Measurements from ENCODE around the gene SCUBE3. TPM values are rescaled to one million over a fixed set of nuclear protein-coding genes. Genes with fewer than 3 reads are reported as not detected.

The SCUBE3 gene
- total RNA-seq, 3 donors from 2014 or later (not counting 1 experiment from before 2014, with no cell fraction given) = 0.25 to 0.31 TPM; not detected in 1

DNA sequence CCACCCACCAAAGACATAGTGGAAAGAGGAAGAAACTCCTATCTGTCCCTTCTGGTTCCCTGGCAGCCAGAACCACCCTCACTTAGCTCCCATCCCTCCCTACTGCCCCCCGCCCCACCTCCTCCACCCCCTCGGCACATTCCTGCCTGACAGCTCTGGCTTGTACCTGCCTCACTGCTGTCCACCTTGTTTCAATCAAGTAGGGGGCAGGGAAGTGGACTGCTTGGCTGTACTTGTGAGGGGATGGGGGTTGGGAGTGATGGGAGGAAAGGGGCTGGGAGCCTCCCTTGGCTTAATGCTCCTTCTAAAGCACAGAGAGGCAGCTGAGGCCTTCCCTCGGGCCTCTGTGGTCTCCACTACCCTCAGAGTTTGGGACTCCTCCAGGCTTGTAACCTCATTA lies 23.7 kb downstream of the SCUBE3 start:
- intact Hi-C loops (cut with micrococcal nuclease) = no loop called here
- ATAC-seq = no peak
- no peak overlapping the region for H3K4me3 ChIP-seq (ENCODE audit: low read length)
- Mint-ChIP-seq H3K36me3 (no peaks in the 10 kb centered on the region), H3K27ac (no peak overlapping the region), H3K9me3 (no peaks in the 10 kb centered on the region), H3K27me3 (ENCODE audit: low read depth in 2 of 2) (no peaks in the 10 kb centered on the region), H3K4me3 (no peak overlapping the region), H3K4me1 (peaks cover 6 to 10% of the 10 kb centered on the region in 2 donors)
- no peaks in the 10 kb centered on the region for H3K4me1 ChIP-seq (ENCODE audit: control insufficient read depth, insufficient read depth, low read length)
- DNase-seq = no peak
- 10% methylated on average over 1 of the region's 3 CpGs for WGBS (ENCODE audit: insufficient coverage)
- TF ChIP-seq, protein P1, sequence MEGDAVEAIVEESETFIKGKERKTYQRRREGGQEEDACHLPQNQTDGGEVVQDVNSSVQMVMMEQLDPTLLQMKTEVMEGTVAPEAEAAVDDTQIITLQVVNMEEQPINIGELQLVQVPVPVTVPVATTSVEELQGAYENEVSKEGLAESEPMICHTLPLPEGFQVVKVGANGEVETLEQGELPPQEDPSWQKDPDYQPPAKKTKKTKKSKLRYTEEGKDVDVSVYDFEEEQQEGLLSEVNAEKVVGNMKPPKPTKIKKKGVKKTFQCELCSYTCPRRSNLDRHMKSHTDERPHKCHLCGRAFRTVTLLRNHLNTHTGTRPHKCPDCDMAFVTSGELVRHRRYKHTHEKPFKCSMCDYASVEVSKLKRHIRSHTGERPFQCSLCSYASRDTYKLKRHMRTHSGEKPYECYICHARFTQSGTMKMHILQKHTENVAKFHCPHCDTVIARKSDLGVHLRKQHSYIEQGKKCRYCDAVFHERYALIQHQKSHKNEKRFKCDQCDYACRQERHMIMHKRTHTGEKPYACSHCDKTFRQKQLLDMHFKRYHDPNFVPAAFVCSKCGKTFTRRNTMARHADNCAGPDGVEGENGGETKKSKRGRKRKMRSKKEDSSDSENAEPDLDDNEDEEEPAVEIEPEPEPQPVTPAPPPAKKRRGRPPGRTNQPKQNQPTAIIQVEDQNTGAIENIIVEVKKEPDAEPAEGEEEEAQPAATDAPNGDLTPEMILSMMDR (IDR thresholded peaks at IDR 0.05) = no peak
- no peaks in the 10 kb centered on the region for H3K36me3 ChIP-seq (ENCODE audit: control insufficient read depth, insufficient read depth, low read length)
- H3K27ac ChIP-seq (ENCODE audit: low read length) = no peak overlapping the region
- no peaks in the 10 kb centered on the region for H3K27me3 ChIP-seq (ENCODE audit: control insufficient read depth, insufficient read depth, low read length)
- no peaks in the 10 kb centered on the region for H3K9me3 ChIP-seq (ENCODE audit: control insufficient read depth, insufficient read depth, low read length)

DNA sequence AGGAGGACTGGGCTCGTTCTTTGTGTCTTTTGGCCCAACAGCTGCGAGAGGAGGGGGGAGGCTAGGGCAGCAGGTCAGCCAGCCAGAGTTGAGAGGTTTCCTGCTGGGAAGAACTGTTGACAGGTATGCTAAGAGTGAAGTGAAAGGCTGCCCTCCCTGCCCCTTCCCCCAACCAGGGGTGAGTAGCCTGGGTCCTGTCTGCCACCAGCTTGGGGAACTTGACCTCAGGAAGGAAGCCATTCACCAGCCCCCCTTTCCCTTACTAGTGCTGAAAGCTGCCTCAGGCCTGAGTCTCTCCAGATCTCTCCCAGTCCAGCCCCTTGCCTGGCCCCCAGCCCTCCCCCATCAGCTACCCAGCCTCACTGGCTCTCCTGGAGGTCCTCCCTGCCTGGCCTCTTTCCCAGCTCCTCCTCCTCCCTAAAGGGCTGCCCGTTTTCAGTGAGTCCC lies 25.1 kb downstream of the SCUBE3 start:
- Mint-ChIP-seq H3K4me1 (peaks cover 6 to 10% of the 10 kb centered on the region in 2 donors), H3K27me3 (ENCODE audit: low read depth in 2 of 2) (no peaks in the 10 kb centered on the region), H3K36me3 (no peaks in the 10 kb centered on the region), H3K9me3 (no peaks in the 10 kb centered on the region), H3K4me3 (no peak overlapping the region), H3K27ac (no peak overlapping the region)
- Histone ChIP-seq H3K9me3 (ENCODE audit: control insufficient read depth, insufficient read depth, low read length) (no peaks in the 10 kb centered on the region), H3K36me3 (ENCODE audit: control insufficient read depth, insufficient read depth, low read length) (no peaks in the 10 kb centered on the region), H3K27ac (ENCODE audit: low read length) (no peak overlapping the region), H3K4me1 (ENCODE audit: control insufficient read depth, insufficient read depth, low read length) (no peaks in the 10 kb centered on the region), H3K27me3 (ENCODE audit: control insufficient read depth, insufficient read depth, low read length) (no peaks in the 10 kb centered on the region), H3K4me3 (ENCODE audit: low read length) (no peak overlapping the region)
- ATAC-seq (no peak), DNase-seq (no peak)
- TF ChIP-seq, protein P1 (IDR thresholded peaks at IDR 0.05) = no peak
- intact Hi-C loops (cut with micrococcal nuclease) = no loop called here
- 44% methylated on average over 3 of the region's 3 CpGs for WGBS (ENCODE audit: insufficient coverage)

DNA sequence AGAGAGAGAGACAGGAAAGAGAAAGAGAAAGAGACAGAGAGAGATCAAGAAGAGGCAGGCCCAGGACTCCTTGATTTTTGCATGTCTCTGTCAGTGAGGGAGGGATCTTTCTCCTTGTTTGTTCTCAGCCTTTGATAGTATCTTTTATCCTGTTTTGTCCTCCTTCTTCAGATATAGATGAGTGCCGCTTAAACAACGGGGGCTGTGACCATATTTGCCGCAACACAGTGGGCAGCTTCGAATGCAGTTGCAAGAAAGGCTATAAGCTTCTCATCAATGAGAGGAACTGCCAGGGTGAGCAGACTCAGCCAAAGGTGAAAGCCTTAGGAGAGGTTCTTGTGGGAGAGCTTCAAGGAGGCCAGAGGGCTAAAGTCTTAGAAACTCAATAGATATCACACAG lies 25.8 kb downstream of the SCUBE3 start:
- TF ChIP-seq, protein P1 (IDR thresholded peaks at IDR 0.05) = no peak
- H3K9me3 ChIP-seq (ENCODE audit: control insufficient read depth, insufficient read depth, low read length) = no peaks in the 10 kb centered on the region
- H3K4me3 ChIP-seq (ENCODE audit: low read length) = no peak overlapping the region
- ATAC-seq (no peak), DNase-seq (no peak)
- WGBS (ENCODE audit: insufficient coverage) = 93% methylated on average over 4 of the region's 4 CpGs
- Mint-ChIP-seq H3K4me1 (peaks cover 6 to 12% of the 10 kb centered on the region in 2 donors), H3K27ac (no peak overlapping the region), H3K4me3 (no peak overlapping the region), H3K36me3 (no peaks in the 10 kb centered on the region), H3K9me3 (no peaks in the 10 kb centered on the region), H3K27me3 (ENCODE audit: low read depth in 2 of 2) (no peaks in the 10 kb centered on the region)
- H3K27ac ChIP-seq (ENCODE audit: low read length) = no peak overlapping the region
- no peaks in the 10 kb centered on the region for H3K4me1 ChIP-seq (ENCODE audit: control insufficient read depth, insufficient read depth, low read length)
- H3K27me3 ChIP-seq (ENCODE audit: control insufficient read depth, insufficient read depth, low read length) = no peaks in the 10 kb centered on the region
- H3K36me3 ChIP-seq (ENCODE audit: control insufficient read depth, insufficient read depth, low read length) = no peaks in the 10 kb centered on the region
- intact Hi-C loops (cut with micrococcal nuclease) = no loop called here

All from natural killer cell (primary cell).